ENCODE results near the gene DVL3.
"Not testable (repeated sequence)": the region's sequence is repeated elsewhere in the genome, so short reads cannot be mapped to it uniquely, and the experiment has no call there.

Gene DVL3

DNA sequence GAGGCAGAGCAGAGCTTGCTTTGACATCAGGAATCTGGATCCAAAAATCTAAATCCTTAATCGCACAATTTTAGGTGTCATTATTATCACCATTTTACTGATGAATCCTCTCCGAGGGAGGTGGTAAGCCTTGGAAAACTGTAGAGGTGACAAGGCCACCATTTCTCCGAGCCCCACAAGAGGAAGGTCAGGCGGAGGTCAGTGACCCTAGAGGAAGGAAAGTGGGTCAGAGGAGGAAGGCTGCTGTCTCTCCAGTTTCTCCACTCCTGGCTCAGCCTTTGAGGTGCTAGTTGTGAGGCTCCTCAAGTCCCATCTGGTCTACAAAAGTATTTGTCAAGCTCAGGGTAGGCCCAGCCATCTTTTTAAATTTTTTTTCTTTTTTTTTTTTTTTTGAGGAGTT is 3.2 kb downstream of the DVL3 start:
- H3K9me3 ChIP-seq (ENCODE audit: control insufficient read depth, low read length): no peaks in the 10 kb centered on the region
- no peaks in the 10 kb centered on the region for H3K36me3 ChIP-seq (ENCODE audit: control insufficient read depth, insufficient read depth, low read length)
- TF ChIP-seq, protein P1, sequence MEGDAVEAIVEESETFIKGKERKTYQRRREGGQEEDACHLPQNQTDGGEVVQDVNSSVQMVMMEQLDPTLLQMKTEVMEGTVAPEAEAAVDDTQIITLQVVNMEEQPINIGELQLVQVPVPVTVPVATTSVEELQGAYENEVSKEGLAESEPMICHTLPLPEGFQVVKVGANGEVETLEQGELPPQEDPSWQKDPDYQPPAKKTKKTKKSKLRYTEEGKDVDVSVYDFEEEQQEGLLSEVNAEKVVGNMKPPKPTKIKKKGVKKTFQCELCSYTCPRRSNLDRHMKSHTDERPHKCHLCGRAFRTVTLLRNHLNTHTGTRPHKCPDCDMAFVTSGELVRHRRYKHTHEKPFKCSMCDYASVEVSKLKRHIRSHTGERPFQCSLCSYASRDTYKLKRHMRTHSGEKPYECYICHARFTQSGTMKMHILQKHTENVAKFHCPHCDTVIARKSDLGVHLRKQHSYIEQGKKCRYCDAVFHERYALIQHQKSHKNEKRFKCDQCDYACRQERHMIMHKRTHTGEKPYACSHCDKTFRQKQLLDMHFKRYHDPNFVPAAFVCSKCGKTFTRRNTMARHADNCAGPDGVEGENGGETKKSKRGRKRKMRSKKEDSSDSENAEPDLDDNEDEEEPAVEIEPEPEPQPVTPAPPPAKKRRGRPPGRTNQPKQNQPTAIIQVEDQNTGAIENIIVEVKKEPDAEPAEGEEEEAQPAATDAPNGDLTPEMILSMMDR (IDR thresholded peaks at IDR 0.05): no peak
- no peak overlapping the region for H3K9ac ChIP-seq
- peaks cover 18% of the 10 kb centered on the region for H3K4me1 ChIP-seq
- no peak overlapping the region for H3K4me3 ChIP-seq (ENCODE audit: low read depth, low read length)
- H3K27me3 ChIP-seq (ENCODE audit: control insufficient read depth, insufficient read depth, low read length): no peaks in the 10 kb centered on the region
- H3K4me2 ChIP-seq (ENCODE audit: low read length): no peak overlapping the region
- H3K27ac ChIP-seq: no peak overlapping the region
- no peak overlapping the region for H2AFZ ChIP-seq
- H3K79me2 ChIP-seq: peaks cover 63% of the 10 kb centered on the region

DNA sequence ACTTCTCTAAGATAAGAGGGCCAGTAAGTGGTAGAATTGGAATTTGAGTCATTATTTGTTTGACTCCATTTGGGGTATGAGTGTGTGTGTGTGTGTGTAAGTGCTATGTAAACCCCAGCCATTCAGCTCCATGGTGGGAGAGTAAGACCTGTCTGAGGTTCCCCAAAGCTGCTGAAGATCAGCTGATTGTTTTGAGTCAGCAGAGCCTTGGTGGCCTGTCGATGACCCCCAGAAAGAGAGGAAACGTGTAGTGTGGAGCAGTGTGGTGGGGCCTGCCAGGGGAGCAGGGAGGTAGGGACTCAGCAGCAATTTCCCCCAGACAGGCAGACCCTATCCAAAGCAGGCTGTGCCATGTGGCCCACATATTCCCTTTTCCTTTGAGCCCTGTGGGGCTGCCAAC is 5.3 kb downstream of the DVL3 start:
- H3K9ac ChIP-seq: no peak overlapping the region
- peaks cover 81% of the 10 kb centered on the region for H3K79me2 ChIP-seq
- no peak overlapping the region for H3K4me3 ChIP-seq (ENCODE audit: low read depth, low read length)
- peaks cover 18% of the 10 kb centered on the region for H3K4me1 ChIP-seq
- TF ChIP-seq, protein P1 (IDR thresholded peaks at IDR 0.05): no peak
- H3K27ac ChIP-seq: no peak overlapping the region
- no peak overlapping the region for H2AFZ ChIP-seq
- H3K36me3 ChIP-seq (ENCODE audit: control insufficient read depth, insufficient read depth, low read length): no peaks in the 10 kb centered on the region
- H3K4me2 ChIP-seq (ENCODE audit: low read length): no peak overlapping the region
- no peaks in the 10 kb centered on the region for H3K9me3 ChIP-seq (ENCODE audit: control insufficient read depth, low read length)
- no peaks in the 10 kb centered on the region for H3K27me3 ChIP-seq (ENCODE audit: control insufficient read depth, insufficient read depth, low read length)

DNA sequence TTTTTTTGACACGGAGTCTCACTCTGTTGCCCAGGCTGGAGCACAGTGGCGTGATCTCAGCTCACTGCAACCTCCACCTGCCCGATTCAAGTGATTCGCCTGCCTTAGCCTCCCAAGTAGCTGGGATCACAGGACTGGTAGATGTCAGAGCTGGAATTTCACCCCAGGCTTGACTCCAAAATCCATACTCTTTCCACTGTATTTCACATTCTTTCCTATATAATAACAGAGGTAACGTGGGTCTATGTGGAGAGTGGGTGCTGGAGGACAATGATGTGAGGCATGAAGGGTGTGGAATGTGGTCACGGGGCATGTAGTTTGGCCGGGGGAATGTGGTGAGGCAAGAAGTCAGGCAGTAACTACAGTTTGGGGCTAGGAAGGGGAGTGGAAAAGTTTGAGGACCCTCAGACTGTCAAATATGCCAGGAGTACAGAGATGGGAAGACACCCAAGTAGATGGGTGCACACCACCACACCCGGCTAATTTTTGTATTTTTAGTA is 7.4 kb downstream of the DVL3 start:
- Histone ChIP-seq H3K4me1 (peaks cover 10% of the 10 kb centered on the region), H3K79me2 (peaks cover 78% of the 10 kb centered on the region)
- H2AFZ ChIP-seq; H3K27me3 ChIP-seq (ENCODE audit: control insufficient read depth, insufficient read depth, low read length); H3K9ac ChIP-seq; H3K27ac ChIP-seq; H3K4me2 ChIP-seq (ENCODE audit: low read length); H3K36me3 ChIP-seq (ENCODE audit: control insufficient read depth, insufficient read depth, low read length); H3K9me3 ChIP-seq (ENCODE audit: control insufficient read depth, low read length); H3K4me3 ChIP-seq (ENCODE audit: low read depth, low read length): not testable (repeated sequence)

DNA sequence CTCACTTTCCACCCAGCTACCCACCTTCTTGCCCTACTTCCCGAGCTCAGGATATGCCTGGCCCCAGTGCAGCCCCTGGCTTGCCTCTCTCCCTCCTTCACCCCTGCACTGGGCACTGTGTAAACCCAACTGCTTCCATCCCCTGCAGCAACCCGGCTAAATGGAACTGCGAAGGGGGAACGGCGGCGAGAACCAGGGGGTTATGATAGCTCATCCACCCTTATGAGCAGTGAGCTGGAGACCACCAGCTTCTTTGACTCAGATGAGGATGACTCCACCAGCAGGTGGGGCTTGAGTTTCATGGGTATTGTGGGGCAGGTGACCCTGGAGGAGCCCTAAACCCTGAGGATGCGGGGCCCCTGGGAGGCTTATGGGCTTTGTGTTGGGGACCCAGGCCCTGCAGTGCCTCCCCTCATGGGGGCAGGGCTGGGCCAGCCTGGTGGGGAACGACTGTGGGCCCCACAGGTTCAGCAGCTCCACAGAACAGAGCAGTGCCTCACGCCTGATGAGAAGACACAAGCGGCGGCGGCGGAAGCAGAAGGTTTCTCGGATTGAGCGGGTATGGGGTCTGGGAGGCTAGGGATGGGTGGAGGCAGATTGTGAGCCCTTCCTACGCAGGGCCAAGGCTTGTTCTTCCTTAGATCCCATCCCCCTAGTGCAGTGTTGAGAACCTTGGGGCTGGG is 9.6 kb downstream of the DVL3 start:
- Histone ChIP-seq H3K4me1 (peaks cover 7% of the 10 kb centered on the region), H3K9ac (no peak overlapping the region), H3K9me3 (ENCODE audit: control insufficient read depth, low read length) (no peaks in the 10 kb centered on the region), H3K79me2 (peaks cover 57% of the 10 kb centered on the region), H2AFZ (no peak overlapping the region), H3K4me3 (ENCODE audit: low read depth, low read length) (no peak overlapping the region), H3K4me2 (ENCODE audit: low read length) (no peak overlapping the region), H3K27me3 (ENCODE audit: control insufficient read depth, insufficient read depth, low read length) (no peaks in the 10 kb centered on the region), H3K36me3 (ENCODE audit: control insufficient read depth, insufficient read depth, low read length) (no peaks in the 10 kb centered on the region), H3K27ac (no peak overlapping the region)
- TF ChIP-seq, protein P1 (IDR thresholded peaks at IDR 0.05): no peak

DNA sequence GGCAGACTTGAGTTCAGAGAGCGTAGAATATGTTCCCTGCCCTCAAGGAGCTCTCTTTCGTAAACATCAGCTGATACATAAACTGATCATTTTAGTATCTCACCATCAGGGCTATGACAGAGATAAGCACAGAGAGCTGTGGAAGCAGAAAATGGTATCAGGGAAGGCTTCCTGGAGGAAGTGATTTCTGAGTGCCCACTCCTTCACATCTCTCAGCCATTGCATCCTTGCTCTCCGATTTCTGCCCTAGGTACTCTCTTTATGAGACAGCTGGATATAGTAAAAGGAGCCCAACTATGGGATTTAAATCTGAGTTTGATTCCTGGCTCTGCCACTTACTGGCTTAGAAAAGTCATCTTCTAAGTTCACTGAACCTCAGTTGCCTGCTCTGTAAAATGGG is 10.4 kb downstream of the DVL3 start:
- H3K79me2 ChIP-seq: peaks cover 50% of the 10 kb centered on the region
- H3K4me3 ChIP-seq (ENCODE audit: low read depth, low read length): no peak overlapping the region
- H3K27ac ChIP-seq: no peak overlapping the region
- no peak overlapping the region for H3K4me2 ChIP-seq (ENCODE audit: low read length)
- TF ChIP-seq, protein P1 (IDR thresholded peaks at IDR 0.05): no peak
- peaks cover 4% of the 10 kb centered on the region for H3K4me1 ChIP-seq
- H3K9me3 ChIP-seq (ENCODE audit: control insufficient read depth, low read length): no peaks in the 10 kb centered on the region
- H2AFZ ChIP-seq: no peak overlapping the region
- H3K27me3 ChIP-seq (ENCODE audit: control insufficient read depth, insufficient read depth, low read length): no peaks in the 10 kb centered on the region
- H3K9ac ChIP-seq: no peak overlapping the region
- H3K36me3 ChIP-seq (ENCODE audit: control insufficient read depth, insufficient read depth, low read length): no peaks in the 10 kb centered on the region
